Measurements from ENCODE around the gene NR1H4.
A peak's percentile ranks its signal among the peaks of the same experiment; 100 is the strongest.

DNA sequence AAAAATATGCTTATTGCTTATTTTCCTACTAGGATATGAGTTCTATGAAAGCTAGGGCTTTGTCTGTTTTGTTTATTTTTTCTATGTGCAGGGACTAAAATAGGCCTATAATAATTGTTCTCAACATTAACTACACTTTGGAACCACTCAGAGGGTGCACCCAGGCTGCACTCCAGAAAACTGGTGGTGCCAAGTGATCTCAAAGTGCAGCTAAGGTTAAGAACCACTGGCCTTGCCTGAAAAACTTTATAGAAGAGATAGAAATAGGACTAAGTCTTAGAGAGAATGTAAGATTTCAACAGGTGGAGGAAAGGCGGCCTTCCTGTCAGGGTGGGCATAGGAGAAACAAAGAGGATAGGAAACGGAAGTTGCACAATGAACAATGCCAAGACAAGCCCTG, 37.7 kb upstream of the NR1H4 start:
- TF ChIP-seq, protein P1, sequence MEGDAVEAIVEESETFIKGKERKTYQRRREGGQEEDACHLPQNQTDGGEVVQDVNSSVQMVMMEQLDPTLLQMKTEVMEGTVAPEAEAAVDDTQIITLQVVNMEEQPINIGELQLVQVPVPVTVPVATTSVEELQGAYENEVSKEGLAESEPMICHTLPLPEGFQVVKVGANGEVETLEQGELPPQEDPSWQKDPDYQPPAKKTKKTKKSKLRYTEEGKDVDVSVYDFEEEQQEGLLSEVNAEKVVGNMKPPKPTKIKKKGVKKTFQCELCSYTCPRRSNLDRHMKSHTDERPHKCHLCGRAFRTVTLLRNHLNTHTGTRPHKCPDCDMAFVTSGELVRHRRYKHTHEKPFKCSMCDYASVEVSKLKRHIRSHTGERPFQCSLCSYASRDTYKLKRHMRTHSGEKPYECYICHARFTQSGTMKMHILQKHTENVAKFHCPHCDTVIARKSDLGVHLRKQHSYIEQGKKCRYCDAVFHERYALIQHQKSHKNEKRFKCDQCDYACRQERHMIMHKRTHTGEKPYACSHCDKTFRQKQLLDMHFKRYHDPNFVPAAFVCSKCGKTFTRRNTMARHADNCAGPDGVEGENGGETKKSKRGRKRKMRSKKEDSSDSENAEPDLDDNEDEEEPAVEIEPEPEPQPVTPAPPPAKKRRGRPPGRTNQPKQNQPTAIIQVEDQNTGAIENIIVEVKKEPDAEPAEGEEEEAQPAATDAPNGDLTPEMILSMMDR (IDR thresholded peaks at IDR 0.05; ENCODE audit: low read depth, low read length, missing input control): no peak
- TF ChIP-seq YY1 (IDR thresholded peaks at IDR 0.05) (no peak), TAF1 (conservative IDR thresholded peaks at IDR 0.05) (no peak), RXRA (IDR thresholded peaks at IDR 0.05) (peak; percentile 64 to 74), EGR1 (IDR thresholded peaks at IDR 0.05; ENCODE audit: low read depth in 2 of 2) (no peak), RAD21 (IDR thresholded peaks at IDR 0.05) (no peak), SP1 (IDR thresholded peaks at IDR 0.05) (peak; percentile 14), FOXA1 (IDR thresholded peaks at IDR 0.05) (no peak), GABPA (IDR thresholded peaks at IDR 0.05 in 1 of 2, conservative IDR thresholded peaks at IDR 0.05 in 1 of 2) (no peak)
- TF ChIP-seq, protein P2, sequence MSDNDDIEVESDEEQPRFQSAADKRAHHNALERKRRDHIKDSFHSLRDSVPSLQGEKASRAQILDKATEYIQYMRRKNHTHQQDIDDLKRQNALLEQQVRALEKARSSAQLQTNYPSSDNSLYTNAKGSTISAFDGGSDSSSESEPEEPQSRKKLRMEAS (IDR thresholded peaks at IDR 0.05): no peak
- TF ChIP-seq, protein P3, sequence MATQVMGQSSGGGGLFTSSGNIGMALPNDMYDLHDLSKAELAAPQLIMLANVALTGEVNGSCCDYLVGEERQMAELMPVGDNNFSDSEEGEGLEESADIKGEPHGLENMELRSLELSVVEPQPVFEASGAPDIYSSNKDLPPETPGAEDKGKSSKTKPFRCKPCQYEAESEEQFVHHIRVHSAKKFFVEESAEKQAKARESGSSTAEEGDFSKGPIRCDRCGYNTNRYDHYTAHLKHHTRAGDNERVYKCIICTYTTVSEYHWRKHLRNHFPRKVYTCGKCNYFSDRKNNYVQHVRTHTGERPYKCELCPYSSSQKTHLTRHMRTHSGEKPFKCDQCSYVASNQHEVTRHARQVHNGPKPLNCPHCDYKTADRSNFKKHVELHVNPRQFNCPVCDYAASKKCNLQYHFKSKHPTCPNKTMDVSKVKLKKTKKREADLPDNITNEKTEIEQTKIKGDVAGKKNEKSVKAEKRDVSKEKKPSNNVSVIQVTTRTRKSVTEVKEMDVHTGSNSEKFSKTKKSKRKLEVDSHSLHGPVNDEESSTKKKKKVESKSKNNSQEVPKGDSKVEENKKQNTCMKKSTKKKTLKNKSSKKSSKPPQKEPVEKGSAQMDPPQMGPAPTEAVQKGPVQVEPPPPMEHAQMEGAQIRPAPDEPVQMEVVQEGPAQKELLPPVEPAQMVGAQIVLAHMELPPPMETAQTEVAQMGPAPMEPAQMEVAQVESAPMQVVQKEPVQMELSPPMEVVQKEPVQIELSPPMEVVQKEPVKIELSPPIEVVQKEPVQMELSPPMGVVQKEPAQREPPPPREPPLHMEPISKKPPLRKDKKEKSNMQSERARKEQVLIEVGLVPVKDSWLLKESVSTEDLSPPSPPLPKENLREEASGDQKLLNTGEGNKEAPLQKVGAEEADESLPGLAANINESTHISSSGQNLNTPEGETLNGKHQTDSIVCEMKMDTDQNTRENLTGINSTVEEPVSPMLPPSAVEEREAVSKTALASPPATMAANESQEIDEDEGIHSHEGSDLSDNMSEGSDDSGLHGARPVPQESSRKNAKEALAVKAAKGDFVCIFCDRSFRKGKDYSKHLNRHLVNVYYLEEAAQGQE (IDR thresholded peaks at IDR 0.05): no peak
